ENCODE data around the gene FAHD2A. TPM values are rescaled to one million over a fixed set of nuclear protein-coding genes. Genes with fewer than 3 reads are reported as not detected.

Gene FAHD2A
- total RNA-seq, 1 donor from 2014 or later, result 40.4 TPM

DNA sequence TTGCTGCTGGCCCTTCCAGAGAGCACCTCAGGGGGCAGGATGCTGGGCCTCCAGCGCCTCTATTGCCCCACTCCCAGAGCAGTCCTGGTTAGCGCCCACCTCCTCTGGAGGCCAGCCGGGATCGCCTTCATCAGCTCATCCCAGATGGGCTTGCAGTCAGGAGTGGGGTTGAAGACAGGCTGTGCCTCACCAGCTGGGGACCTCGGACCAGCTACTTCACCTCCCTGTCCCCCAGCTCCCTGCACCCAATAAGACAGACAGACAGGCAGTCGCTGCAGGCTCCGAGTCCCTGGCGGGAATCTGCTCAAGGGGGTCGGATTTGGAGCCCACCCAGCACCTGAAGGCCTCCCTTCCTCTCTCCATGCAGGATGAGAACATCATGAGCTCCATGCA lies 18.9 kb upstream of the FAHD2A start:
- Mint-ChIP-seq H3K27me3 (ENCODE audit: unreplicated experiment) (peaks cover 10% of the 10 kb centered on the region), H3K4me1 (ENCODE audit: unreplicated experiment) (peaks cover 7% of the 10 kb centered on the region), H3K4me3 (ENCODE audit: unreplicated experiment) (no peak overlapping the region), H3K9me3 (ENCODE audit: unreplicated experiment) (no peaks in the 10 kb centered on the region), H3K36me3 (ENCODE audit: unreplicated experiment) (no peaks in the 10 kb centered on the region), H3K27ac (ENCODE audit: unreplicated experiment) (no peak overlapping the region)
- TF ChIP-seq, protein P1, sequence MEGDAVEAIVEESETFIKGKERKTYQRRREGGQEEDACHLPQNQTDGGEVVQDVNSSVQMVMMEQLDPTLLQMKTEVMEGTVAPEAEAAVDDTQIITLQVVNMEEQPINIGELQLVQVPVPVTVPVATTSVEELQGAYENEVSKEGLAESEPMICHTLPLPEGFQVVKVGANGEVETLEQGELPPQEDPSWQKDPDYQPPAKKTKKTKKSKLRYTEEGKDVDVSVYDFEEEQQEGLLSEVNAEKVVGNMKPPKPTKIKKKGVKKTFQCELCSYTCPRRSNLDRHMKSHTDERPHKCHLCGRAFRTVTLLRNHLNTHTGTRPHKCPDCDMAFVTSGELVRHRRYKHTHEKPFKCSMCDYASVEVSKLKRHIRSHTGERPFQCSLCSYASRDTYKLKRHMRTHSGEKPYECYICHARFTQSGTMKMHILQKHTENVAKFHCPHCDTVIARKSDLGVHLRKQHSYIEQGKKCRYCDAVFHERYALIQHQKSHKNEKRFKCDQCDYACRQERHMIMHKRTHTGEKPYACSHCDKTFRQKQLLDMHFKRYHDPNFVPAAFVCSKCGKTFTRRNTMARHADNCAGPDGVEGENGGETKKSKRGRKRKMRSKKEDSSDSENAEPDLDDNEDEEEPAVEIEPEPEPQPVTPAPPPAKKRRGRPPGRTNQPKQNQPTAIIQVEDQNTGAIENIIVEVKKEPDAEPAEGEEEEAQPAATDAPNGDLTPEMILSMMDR (IDR thresholded peaks at IDR 0.05), result no peak
- peak; percentile 67 for DNase-seq (ENCODE audit: extremely low spot score, unreplicated experiment)

DNA sequence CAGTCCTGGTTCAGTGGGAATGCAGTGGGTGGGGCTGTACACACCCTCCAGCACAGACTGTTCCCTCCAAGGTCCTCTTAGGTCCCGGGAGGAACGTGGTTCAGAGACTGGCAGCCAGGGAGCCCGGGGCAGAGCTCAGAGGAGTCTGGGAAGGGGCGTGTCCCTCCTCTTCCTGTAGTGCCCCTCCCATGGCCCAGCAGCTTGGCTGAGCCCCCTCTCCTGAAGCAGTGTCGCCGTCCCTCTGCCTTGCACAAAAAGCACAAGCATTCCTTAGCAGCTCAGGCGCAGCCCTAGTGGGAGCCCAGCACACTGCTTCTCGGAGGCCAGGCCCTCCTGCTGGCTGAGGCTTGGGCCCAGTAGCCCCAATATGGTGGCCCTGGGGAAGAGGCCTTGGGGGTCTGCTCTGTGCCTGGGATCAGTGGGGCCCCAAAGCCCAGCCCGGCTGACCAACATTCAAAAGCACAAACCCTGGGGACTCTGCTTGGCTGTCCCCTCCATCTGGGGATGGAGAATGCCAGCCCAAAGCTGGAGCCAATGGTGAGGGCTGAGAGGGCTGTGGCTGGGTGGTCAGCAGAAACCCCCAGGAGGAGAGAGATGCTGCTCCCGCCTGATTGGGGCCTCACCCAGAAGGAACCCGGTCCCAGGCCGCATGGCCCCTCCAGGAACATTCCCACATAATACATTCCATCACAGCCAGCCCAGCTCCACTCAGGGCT lies 17.5 kb upstream of the FAHD2A start:
- H3K4me3 Mint-ChIP-seq (ENCODE audit: unreplicated experiment), result no peak overlapping the region
- TF ChIP-seq, protein P1 (IDR thresholded peaks at IDR 0.05), result no peak
- H3K27me3 Mint-ChIP-seq (ENCODE audit: unreplicated experiment), result peaks cover 8% of the 10 kb centered on the region
- H3K4me1 Mint-ChIP-seq (ENCODE audit: unreplicated experiment), result peaks cover 7% of the 10 kb centered on the region
- H3K9me3 Mint-ChIP-seq (ENCODE audit: unreplicated experiment), result no peaks in the 10 kb centered on the region
- no peak overlapping the region for H3K27ac Mint-ChIP-seq (ENCODE audit: unreplicated experiment)
- no peaks in the 10 kb centered on the region for H3K36me3 Mint-ChIP-seq (ENCODE audit: unreplicated experiment)
- DNase-seq (ENCODE audit: extremely low spot score, unreplicated experiment), result peak; percentile 80

DNA sequence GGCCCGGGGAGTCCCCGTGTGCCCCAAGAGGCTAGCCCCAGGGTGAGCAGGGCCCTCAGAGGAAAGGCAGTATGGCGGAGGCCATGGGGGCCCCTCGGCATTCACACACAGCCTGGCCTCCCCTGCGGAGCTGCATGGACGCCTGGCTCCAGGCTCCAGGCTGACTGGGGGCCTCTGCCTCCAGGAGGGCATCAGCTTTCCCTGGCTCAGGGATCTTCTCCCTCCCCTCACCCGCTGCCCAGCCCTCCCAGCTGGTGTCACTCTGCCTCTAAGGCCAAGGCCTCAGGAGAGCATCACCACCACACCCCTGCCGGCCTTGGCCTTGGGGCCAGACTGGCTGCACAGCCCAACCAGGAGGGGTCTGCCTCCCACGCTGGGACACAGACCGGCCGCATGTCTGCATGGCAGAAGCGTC lies 16.9 kb upstream of the FAHD2A start:
- TF ChIP-seq, protein P1 (IDR thresholded peaks at IDR 0.05), result no peak
- peaks cover 3% of the 10 kb centered on the region for H3K27me3 Mint-ChIP-seq (ENCODE audit: unreplicated experiment)
- H3K4me3 Mint-ChIP-seq (ENCODE audit: unreplicated experiment), result no peak overlapping the region
- H3K4me1 Mint-ChIP-seq (ENCODE audit: unreplicated experiment), result peaks cover 7% of the 10 kb centered on the region
- no peak overlapping the region for H3K27ac Mint-ChIP-seq (ENCODE audit: unreplicated experiment)
- no peaks in the 10 kb centered on the region for H3K9me3 Mint-ChIP-seq (ENCODE audit: unreplicated experiment)
- DNase-seq (ENCODE audit: extremely low spot score, unreplicated experiment), result peak; percentile 84
- no peaks in the 10 kb centered on the region for H3K36me3 Mint-ChIP-seq (ENCODE audit: unreplicated experiment)

DNA sequence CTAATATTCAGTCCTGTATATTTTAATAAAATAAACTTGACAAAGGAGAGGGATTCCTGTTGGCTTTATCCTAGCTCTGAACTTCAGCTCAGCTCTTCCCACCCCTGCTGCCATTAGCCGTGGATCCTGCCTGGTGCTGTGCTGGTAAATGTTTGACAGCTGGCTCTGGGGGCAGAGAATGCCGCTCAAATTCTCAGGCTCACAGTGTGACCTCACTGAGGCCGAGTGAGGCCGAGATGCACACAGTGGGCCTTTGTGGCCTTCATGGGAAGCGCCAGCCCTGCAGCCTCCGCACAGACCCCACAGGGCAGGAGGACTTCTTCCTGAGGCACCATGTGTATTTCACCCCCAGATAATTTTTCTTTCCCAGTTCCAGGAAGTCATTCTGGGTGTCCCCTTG lies 16.5 kb upstream of the FAHD2A start:
- Mint-ChIP-seq H3K27me3 (ENCODE audit: unreplicated experiment) (peaks cover 2% of the 10 kb centered on the region), H3K36me3 (ENCODE audit: unreplicated experiment) (no peaks in the 10 kb centered on the region), H3K27ac (ENCODE audit: unreplicated experiment) (no peak overlapping the region), H3K4me3 (ENCODE audit: unreplicated experiment) (no peak overlapping the region), H3K4me1 (ENCODE audit: unreplicated experiment) (peaks cover 7% of the 10 kb centered on the region), H3K9me3 (ENCODE audit: unreplicated experiment) (no peaks in the 10 kb centered on the region)
- TF ChIP-seq, protein P1 (IDR thresholded peaks at IDR 0.05), result no peak
- peak; percentile 51 for DNase-seq (ENCODE audit: extremely low spot score, unreplicated experiment)

DNA sequence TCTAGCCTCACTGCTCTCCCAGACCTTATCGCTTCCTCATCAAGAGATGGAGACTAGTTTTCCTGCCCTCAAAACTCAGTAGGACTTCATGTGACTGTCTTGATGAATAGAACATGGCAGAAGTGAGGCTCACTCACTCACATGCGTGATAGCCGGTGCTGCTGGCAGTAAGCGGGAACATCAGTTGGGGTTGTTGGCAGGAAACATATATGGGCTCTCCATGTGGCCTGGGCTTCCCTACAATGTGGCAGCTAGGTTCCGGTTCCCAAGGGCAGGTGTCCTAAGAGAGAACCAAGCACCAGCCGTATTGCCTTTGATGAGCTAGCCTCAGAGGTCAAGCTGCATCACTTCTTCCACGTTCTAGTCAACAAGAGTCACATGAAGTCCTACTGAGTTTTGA lies 15.2 kb upstream of the FAHD2A start:
- TF ChIP-seq, protein P1 (IDR thresholded peaks at IDR 0.05), result no peak
- Mint-ChIP-seq H3K36me3 (ENCODE audit: unreplicated experiment) (no peaks in the 10 kb centered on the region), H3K27me3 (ENCODE audit: unreplicated experiment) (peaks cover 2% of the 10 kb centered on the region), H3K27ac (ENCODE audit: unreplicated experiment) (no peak overlapping the region), H3K4me1 (ENCODE audit: unreplicated experiment) (peaks cover 7% of the 10 kb centered on the region), H3K9me3 (ENCODE audit: unreplicated experiment) (no peaks in the 10 kb centered on the region), H3K4me3 (ENCODE audit: unreplicated experiment) (no peak overlapping the region)
- peak; percentile 69 for DNase-seq (ENCODE audit: extremely low spot score, unreplicated experiment)

Measured in osteocyte (in vitro differentiated cells).